HepG2 (cell line): ENCODE measurements around the gene ATP6V1C2. TPM values are rescaled to one million over a fixed set of nuclear protein-coding genes. Genes with fewer than 3 reads are reported as not detected.

Experiments
- CREB1 ChIP-seq, 2 experiments: fragments of 450-650 bp in 1 of 2; IDR thresholded peaks; 2 replicates each; pipeline ENCODE4 v1.6.1; 2016 to 2017; ENCODE audit warnings: control low read depth in 1 of 2, mild to moderate bottlenecking in 1 of 2, missing compliant biosample characterization in 1 of 2, missing genetic modification characterization in 1 of 2
- ELF1 ChIP-seq: sonication (generic); formaldehyde crosslinking; IDR thresholded peaks from 2 replicates; pipeline ENCODE4 v1.4.0; 2020; ENCODE audit warnings: missing genetic modification reagents
- NCOR1 ChIP-seq: fragments of 200-600 bp; sonication (generic); IDR thresholded peaks from 2 replicates; pipeline ENCODE4 v1.7.0; 2017; ENCODE audit warnings: antibody characterized with exemption, low read length, borderline replicate concordance
- U2AF1 ChIP-seq: fragments of 200-400 bp; formaldehyde crosslinking; optimal IDR thresholded peaks from 2 replicates; pipeline ENCODE3; 2017; ENCODE audit warnings: mild to moderate bottlenecking, low read depth, low read length
- ZNF362 ChIP-seq: sonication (generic); formaldehyde crosslinking; IDR thresholded peaks from 2 replicates; pipeline ENCODE4 v1.4.0; 2020; ENCODE audit warnings: missing genetic modification reagents, mild to moderate bottlenecking, borderline replicate concordance
- ZNF430 ChIP-seq: sonication (generic); formaldehyde crosslinking; IDR thresholded peaks from 2 replicates; pipeline ENCODE4 v1.9.0; 2021; ENCODE audit warnings: mild to moderate bottlenecking, missing genetic modification reagents
- ZNF629 ChIP-seq: sonication (generic); formaldehyde crosslinking; conservative IDR thresholded peaks from 2 replicates; pipeline ENCODE4 v1.5.0; 2020; ENCODE audit warnings: missing genetic modification reagents
- ZNF709 ChIP-seq: sonication (generic); formaldehyde crosslinking; IDR thresholded peaks from 2 replicates; pipeline ENCODE4 v1.5.0; 2020; ENCODE audit warnings: mild to moderate bottlenecking, missing genetic modification reagents
- ZNF781 ChIP-seq: sonication (generic); formaldehyde crosslinking; IDR thresholded peaks from 2 replicates; pipeline ENCODE4 v1.5.1; 2020; ENCODE audit warnings: borderline replicate concordance, mild to moderate bottlenecking, missing genetic modification reagents; ENCODE audit errors: not compliant biosample characterization
- polyA plus RNA-seq, 8 experiments: library from polyadenylated mRNA; depleted of rRNA in 3 of 8; stranded (reverse) in 7 of 8; unstranded in 1 of 8; fragments of >200 nt; fragmentation: Illumina TruSeq in 4 of 8; extraction: Trizol in 4 of 8; gene quantifications; 2 replicates each; pipeline versions ENCODE4 v1.2.1 to v1.2.3, GENCODE V29; 2011 to 2016; ENCODE audit warnings: low read depth in 4 of 8, missing spikeins in 1 of 8, mixed read lengths in 1 of 8; ENCODE audit not compliant: insufficient read depth in 1 of 8
- total RNA-seq, 5 experiments: library from RNA; depleted of rRNA; stranded (reverse); fragments of >200 nt; fragmentation: Illumina TruSeq; extraction: Trizol; gene quantifications; 2 replicates each; pipeline ENCODE4 v1.2.3, GENCODE V29; 2016; ENCODE audit warnings: low read depth in 1 of 5
- TF ChIP-seq, protein P1 (sequence below): fragments of 450-650 bp; IDR thresholded peaks from 2 replicates; pipeline ENCODE4 v1.6.1; 2017
- TF ChIP-seq, protein P2 (sequence below): sonication (generic); formaldehyde crosslinking; IDR thresholded peaks from 2 replicates; pipeline ENCODE4 v1.4.0; 2020; ENCODE audit warnings: missing genetic modification reagents, borderline replicate concordance
- TF ChIP-seq, protein P3 (sequence below): sonication (generic); formaldehyde crosslinking; IDR thresholded peaks from 2 replicates; pipeline ENCODE4 v1.5.0; 2020; ENCODE audit warnings: mild to moderate bottlenecking, missing genetic modification reagents, moderate library complexity
- TF ChIP-seq, protein P4 (sequence below): sonication (generic); formaldehyde crosslinking; IDR thresholded peaks from 2 replicates; pipeline ENCODE4 v1.5.1; 2020; ENCODE audit warnings: mild to moderate bottlenecking, missing genetic modification reagents, moderate library complexity
- TF ChIP-seq, protein P5 (sequence below): sonication (generic); formaldehyde crosslinking; IDR thresholded peaks from 2 replicates; pipeline ENCODE4 v1.4.0; 2020; ENCODE audit warnings: mild to moderate bottlenecking, low read depth, missing genetic modification reagents

Gene ATP6V1C2
- total and polyA plus RNA-seq, 2 of the 13 experiments (the other 11 are each of a cell fraction or from before 2014, with no cell fraction given), result 0.04 to 0.29 TPM

- TF ChIP-seq, protein P1, sequence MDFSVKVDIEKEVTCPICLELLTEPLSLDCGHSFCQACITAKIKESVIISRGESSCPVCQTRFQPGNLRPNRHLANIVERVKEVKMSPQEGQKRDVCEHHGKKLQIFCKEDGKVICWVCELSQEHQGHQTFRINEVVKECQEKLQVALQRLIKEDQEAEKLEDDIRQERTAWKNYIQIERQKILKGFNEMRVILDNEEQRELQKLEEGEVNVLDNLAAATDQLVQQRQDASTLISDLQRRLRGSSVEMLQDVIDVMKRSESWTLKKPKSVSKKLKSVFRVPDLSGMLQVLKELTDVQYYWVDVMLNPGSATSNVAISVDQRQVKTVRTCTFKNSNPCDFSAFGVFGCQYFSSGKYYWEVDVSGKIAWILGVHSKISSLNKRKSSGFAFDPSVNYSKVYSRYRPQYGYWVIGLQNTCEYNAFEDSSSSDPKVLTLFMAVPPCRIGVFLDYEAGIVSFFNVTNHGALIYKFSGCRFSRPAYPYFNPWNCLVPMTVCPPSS, result no peak
- TF ChIP-seq, protein P2, sequence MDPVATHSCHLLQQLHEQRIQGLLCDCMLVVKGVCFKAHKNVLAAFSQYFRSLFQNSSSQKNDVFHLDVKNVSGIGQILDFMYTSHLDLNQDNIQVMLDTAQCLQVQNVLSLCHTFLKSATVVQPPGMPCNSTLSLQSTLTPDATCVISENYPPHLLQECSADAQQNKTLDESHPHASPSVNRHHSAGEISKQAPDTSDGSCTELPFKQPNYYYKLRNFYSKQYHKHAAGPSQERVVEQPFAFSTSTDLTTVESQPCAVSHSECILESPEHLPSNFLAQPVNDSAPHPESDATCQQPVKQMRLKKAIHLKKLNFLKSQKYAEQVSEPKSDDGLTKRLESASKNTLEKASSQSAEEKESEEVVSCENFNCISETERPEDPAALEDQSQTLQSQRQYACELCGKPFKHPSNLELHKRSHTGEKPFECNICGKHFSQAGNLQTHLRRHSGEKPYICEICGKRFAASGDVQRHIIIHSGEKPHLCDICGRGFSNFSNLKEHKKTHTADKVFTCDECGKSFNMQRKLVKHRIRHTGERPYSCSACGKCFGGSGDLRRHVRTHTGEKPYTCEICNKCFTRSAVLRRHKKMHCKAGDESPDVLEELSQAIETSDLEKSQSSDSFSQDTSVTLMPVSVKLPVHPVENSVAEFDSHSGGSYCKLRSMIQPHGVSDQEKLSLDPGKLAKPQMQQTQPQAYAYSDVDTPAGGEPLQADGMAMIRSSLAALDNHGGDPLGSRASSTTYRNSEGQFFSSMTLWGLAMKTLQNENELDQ, result no peak
- TF ChIP-seq ZNF430 (CRISPR knock-in tag) (peak; percentile 17; the same call in 1 of the 2 replicates), NCOR1 (no peak; the same call in 1 of the 2 replicates), ELF1 (CRISPR knock-in tag) (peak; percentile 74), ZNF362 (CRISPR knock-in tag) (peak; percentile 98), ZNF629 (CRISPR knock-in tag) (no peak), CREB1 (IDR thresholded peaks at IDR 0.05) (peak; percentile 82), CREB1 (CRISPR knock-in tag; IDR thresholded peaks at IDR 0.05) (no peak; the same call in 1 of the 2 replicates), U2AF1 (no peak), ZNF709 (0 out of 2 replicates have a peak, but pooled peaks have one; percentile 75), ZNF781 (no peak)
- TF ChIP-seq, protein P3, sequence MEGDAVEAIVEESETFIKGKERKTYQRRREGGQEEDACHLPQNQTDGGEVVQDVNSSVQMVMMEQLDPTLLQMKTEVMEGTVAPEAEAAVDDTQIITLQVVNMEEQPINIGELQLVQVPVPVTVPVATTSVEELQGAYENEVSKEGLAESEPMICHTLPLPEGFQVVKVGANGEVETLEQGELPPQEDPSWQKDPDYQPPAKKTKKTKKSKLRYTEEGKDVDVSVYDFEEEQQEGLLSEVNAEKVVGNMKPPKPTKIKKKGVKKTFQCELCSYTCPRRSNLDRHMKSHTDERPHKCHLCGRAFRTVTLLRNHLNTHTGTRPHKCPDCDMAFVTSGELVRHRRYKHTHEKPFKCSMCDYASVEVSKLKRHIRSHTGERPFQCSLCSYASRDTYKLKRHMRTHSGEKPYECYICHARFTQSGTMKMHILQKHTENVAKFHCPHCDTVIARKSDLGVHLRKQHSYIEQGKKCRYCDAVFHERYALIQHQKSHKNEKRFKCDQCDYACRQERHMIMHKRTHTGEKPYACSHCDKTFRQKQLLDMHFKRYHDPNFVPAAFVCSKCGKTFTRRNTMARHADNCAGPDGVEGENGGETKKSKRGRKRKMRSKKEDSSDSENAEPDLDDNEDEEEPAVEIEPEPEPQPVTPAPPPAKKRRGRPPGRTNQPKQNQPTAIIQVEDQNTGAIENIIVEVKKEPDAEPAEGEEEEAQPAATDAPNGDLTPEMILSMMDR (CRISPR knock-in tag), result no peak
- TF ChIP-seq, protein P4, sequence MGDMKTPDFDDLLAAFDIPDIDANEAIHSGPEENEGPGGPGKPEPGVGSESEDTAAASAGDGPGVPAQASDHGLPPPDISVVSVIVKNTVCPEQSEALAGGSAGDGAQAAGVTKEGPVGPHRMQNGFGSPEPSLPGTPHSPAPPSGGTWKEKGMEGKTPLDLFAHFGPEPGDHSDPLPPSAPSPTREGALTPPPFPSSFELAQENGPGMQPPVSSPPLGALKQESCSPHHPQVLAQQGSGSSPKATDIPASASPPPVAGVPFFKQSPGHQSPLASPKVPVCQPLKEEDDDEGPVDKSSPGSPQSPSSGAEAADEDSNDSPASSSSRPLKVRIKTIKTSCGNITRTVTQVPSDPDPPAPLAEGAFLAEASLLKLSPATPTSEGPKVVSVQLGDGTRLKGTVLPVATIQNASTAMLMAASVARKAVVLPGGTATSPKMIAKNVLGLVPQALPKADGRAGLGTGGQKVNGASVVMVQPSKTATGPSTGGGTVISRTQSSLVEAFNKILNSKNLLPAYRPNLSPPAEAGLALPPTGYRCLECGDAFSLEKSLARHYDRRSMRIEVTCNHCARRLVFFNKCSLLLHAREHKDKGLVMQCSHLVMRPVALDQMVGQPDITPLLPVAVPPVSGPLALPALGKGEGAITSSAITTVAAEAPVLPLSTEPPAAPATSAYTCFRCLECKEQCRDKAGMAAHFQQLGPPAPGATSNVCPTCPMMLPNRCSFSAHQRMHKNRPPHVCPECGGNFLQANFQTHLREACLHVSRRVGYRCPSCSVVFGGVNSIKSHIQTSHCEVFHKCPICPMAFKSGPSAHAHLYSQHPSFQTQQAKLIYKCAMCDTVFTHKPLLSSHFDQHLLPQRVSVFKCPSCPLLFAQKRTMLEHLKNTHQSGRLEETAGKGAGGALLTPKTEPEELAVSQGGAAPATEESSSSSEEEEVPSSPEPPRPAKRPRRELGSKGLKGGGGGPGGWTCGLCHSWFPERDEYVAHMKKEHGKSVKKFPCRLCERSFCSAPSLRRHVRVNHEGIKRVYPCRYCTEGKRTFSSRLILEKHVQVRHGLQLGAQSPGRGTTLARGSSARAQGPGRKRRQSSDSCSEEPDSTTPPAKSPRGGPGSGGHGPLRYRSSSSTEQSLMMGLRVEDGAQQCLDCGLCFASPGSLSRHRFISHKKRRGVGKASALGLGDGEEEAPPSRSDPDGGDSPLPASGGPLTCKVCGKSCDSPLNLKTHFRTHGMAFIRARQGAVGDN (CRISPR knock-in tag), result peak; percentile 69
- TF ChIP-seq, protein P5, sequence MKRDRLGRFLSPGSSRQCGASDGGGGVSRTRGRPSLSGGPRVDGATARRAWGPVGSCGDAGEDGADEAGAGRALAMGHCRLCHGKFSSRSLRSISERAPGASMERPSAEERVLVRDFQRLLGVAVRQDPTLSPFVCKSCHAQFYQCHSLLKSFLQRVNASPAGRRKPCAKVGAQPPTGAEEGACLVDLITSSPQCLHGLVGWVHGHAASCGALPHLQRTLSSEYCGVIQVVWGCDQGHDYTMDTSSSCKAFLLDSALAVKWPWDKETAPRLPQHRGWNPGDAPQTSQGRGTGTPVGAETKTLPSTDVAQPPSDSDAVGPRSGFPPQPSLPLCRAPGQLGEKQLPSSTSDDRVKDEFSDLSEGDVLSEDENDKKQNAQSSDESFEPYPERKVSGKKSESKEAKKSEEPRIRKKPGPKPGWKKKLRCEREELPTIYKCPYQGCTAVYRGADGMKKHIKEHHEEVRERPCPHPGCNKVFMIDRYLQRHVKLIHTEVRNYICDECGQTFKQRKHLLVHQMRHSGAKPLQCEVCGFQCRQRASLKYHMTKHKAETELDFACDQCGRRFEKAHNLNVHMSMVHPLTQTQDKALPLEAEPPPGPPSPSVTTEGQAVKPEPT (CRISPR knock-in tag), result no peak
These were observed 91.1 kb downstream of the ATP6V1C2 start, which contains the start of gene PDIA6 (continued) for GRCh38 chr2:10812362-10813162.
